GM12891 (cell line): Measurements from ENCODE around the gene ST8SIA4.

Experiments
- POLR2A ChIP-seq: IDR thresholded peaks from 2 replicates; pipeline ENCODE4 v1.6.1; 2011; ENCODE audit warnings: low read depth, low read length, control low read depth
- POLR2AphosphoS5 ChIP-seq: IDR thresholded peaks from 2 replicates; pipeline ENCODE4 v1.6.1; 2011; ENCODE audit warnings: low read depth, low read length, control low read depth
- POU2F2 ChIP-seq: IDR thresholded peaks from 2 replicates; pipeline ENCODE4 v1.6.1; 2011; ENCODE audit warnings: low read depth, mild to moderate bottlenecking, control low read depth, low read length, moderate library complexity
- TAF1 ChIP-seq: IDR thresholded peaks from 2 replicates; pipeline ENCODE4 v1.6.1; 2011; ENCODE audit warnings: low read depth, low read length, control low read depth

- TF ChIP-seq POLR2A (no peak), POLR2AphosphoS5 (no peak), TAF1 (no peak), POU2F2 (no peak)
Observed at GRCh38 chr5:100803397-100803796, 99.7 kb downstream of the ST8SIA4 start.
